Panc1 (cell line): ENCODE results near the gene MTREX. TPM values are rescaled to one million over a fixed set of nuclear protein-coding genes. Genes with fewer than 3 reads are reported as not detected.

ENCODE experiments used
- ATAC-seq: fragments of 200-7000 bp; cut with Tn5 transposase; 2 replicates; pipeline ENCODE4 v1.9.1; 2020; ENCODE audit warnings: mild to moderate bottlenecking, moderate library complexity
- BruUV-seq: library from RNA; stranded (reverse); fragments of 400-500 nt; replicated peaks from 2 replicates; lab custom pipeline; 2021; lab: Mats Ljungman, UMichigan
- CTCF ChIA-PET: fragments of 300-600 bp; sonication (Branson Sonifier 250); formaldehyde crosslinking; loops from one replicate; lab custom pipeline; 2022; ENCODE audit warnings: antibody characterized with exemption; lab: Charles Lee
- POLR2A ChIA-PET: fragments of 300-600 bp; sonication (Branson Sonifier 250); formaldehyde crosslinking; loops from one replicate; lab custom pipeline; 2022; ENCODE audit warnings: antibody characterized with exemption; lab: Charles Lee
- DNase-seq: peaks from one replicate; pipeline ENCODE4 v3.0.0-alpha.2; 2010; ENCODE audit warnings: low read depth, low spot score
- H3K27ac ChIP-seq: 2 replicates; pipeline ENCODE4 v1.5.1; 2011; ENCODE audit warnings: mild to moderate bottlenecking, low read length, inconsistent platforms
- H3K27me3 ChIP-seq: fragments of 200-500 bp; sonication (Bioruptor generic); 2 replicates; pipeline ENCODE4 v1.6.0; 2014; ENCODE audit warnings: low read length, inconsistent platforms; ENCODE audit not compliant: control insufficient read depth, insufficient read depth
- H3K36me3 ChIP-seq: fragments of 200-500 bp; sonication (Bioruptor generic); 2 replicates; pipeline ENCODE4 v1.5.1; 2014; ENCODE audit warnings: inconsistent platforms, mild to moderate bottlenecking, low read length, moderate library complexity; ENCODE audit not compliant: control insufficient read depth, insufficient read depth
- H3K4me1 ChIP-seq: 2 replicates; pipeline ENCODE4 v1.5.1; 2011; ENCODE audit warnings: inconsistent platforms, mild to moderate bottlenecking, low read length, moderate library complexity; ENCODE audit not compliant: control insufficient read depth, insufficient read depth
- H3K4me3 ChIP-seq, 2 experiments: 2 replicates each; pipeline ENCODE4 v1.5.1; 2011 to 2012; ENCODE audit warnings: low read depth in 2 of 2, low read length in 2 of 2, mild to moderate bottlenecking in 2 of 2, inconsistent platforms in 1 of 2, moderate library complexity in 1 of 2
- H3K9me3 ChIP-seq: fragments of 200-500 bp; sonication (Bioruptor generic); 2 replicates; pipeline ENCODE4 v1.5.1; 2014; ENCODE audit warnings: low read depth, mild to moderate bottlenecking, inconsistent platforms, low read length, moderate library complexity; ENCODE audit not compliant: control insufficient read depth, insufficient read depth
- POLR2AphosphoS5 ChIP-seq: IDR thresholded peaks from 2 replicates; pipeline ENCODE4 v1.6.1; 2012; ENCODE audit warnings: mild to moderate bottlenecking, low read depth, low read length, moderate library complexity
- SIN3A ChIP-seq: IDR thresholded peaks from 2 replicates; pipeline ENCODE4 v1.6.1; 2012; ENCODE audit warnings: low read depth, mild to moderate bottlenecking, low read length, moderate library complexity, borderline replicate concordance; ENCODE audit not compliant: insufficient read depth
- TCF7L2 ChIP-seq: IDR thresholded peaks from 2 replicates; pipeline ENCODE4 v1.6.1; 2011; ENCODE audit warnings: mild to moderate bottlenecking, low read depth, low read length, inconsistent platforms
- in situ Hi-C: cut with HindIII; loops from 2 replicates; pipeline ENCODE4 v1.10.0; 2016; ENCODE audit warnings: low sequenced_read_pairs, low pct_unique_long_range_greater_than_20kb
- intact Hi-C: fragments of 100-400 bp; cut with micrococcal nuclease; formaldehyde crosslinking; loops from one replicate; pipeline ENCODE4 v1.10.0; 2022; ENCODE audit not compliant: unreplicated experiment
- total RNA-seq: library from RNA; stranded (reverse); gene quantifications from one replicate; pipeline ENCODE4 v1.2.1, GENCODE V29; 2021; ENCODE audit not compliant: unreplicated experiment
- TF ChIP-seq, protein P1 (sequence below): fragments of 450-650 bp; IDR thresholded peaks from 2 replicates; pipeline ENCODE4 v1.5.1; 2017; ENCODE audit warnings: mild to moderate bottlenecking
- TF ChIP-seq, protein P2 (sequence below), 2 experiments: IDR thresholded peaks; 2 replicates each; pipeline ENCODE4 v1.6.1; 2011 to 2012; ENCODE audit warnings: low read depth in 2 of 2, control low read depth in 1 of 2, low read length in 1 of 2, mild to moderate bottlenecking in 1 of 2, moderate library complexity in 1 of 2; ENCODE audit not compliant: insufficient read depth in 1 of 2

MTREX gene
- total RNA-seq, 1 experiment from 2014 or later: 97.0 TPM

DNA sequence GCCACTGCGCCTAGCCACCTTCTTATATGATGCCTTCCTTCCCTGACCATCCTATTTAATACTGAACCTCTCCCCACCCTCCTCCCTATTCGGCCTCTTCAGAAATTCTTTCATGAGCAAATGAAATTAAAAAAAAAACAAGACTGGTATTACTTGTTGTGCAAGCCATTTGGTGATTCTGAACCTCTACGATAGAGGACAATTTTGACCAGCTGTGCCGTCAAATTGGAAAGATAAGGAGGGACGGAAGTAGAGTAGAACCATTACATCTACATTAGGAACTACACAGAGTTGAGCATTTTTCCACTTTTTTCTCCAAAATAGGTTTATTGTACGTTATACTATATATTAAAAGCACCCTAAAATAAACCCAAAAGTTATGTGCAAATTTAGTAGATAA lies 3.2 kb upstream of the MTREX start:
- intact Hi-C loops: no loop called here

DNA sequence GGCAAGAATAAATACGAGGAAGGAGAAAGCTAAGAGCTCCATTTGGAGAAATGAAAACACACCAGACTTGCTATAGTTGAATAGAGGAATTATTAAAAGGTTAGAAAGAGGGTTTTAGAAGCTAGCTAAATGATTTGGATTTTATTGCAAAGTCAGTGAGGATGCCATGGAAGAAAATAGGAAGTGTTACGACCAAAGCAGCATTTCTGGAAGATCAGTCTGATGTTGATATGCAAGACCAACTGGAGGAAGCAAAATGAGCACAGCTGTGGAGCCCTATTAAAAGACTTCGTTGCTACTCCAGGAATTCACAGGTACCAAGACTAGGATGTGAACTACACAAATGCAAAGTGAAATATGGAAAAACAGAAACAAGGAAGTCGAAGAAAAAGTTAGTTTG lies 2.4 kb upstream of the MTREX start:
- no TSS peak for BruUV-seq
- Histone ChIP-seq H3K27ac (peak overlapping the region; percentile 32; the same call in 1 of the 2 replicates), H3K4me3 (no peak overlapping the region; a peak in 1 of 4 replicates), H3K27me3 (no peaks in the 10 kb centered on the region), H3K4me1 (peaks cover 29% of the 10 kb centered on the region), H3K9me3 (peaks cover 12% of the 10 kb centered on the region; the same call in 1 of the 2 replicates), H3K36me3 (peaks cover 6% of the 10 kb centered on the region)
- no peak for ATAC-seq
- ChIA-PET CTCF (interaction anchor here (0.6 kb wide), 1 partner anchor 817 kb away, joined by 3 read pairs; no protein-coding TSS in a partner anchor), POLR2A (interaction anchor here (0.6 kb wide), 1 partner anchor 407 kb away, joined by 3 read pairs; no protein-coding TSS in a partner anchor)
- in situ Hi-C loops: no loop called here
- DNase-seq: no peak
- TF ChIP-seq, protein P1, sequence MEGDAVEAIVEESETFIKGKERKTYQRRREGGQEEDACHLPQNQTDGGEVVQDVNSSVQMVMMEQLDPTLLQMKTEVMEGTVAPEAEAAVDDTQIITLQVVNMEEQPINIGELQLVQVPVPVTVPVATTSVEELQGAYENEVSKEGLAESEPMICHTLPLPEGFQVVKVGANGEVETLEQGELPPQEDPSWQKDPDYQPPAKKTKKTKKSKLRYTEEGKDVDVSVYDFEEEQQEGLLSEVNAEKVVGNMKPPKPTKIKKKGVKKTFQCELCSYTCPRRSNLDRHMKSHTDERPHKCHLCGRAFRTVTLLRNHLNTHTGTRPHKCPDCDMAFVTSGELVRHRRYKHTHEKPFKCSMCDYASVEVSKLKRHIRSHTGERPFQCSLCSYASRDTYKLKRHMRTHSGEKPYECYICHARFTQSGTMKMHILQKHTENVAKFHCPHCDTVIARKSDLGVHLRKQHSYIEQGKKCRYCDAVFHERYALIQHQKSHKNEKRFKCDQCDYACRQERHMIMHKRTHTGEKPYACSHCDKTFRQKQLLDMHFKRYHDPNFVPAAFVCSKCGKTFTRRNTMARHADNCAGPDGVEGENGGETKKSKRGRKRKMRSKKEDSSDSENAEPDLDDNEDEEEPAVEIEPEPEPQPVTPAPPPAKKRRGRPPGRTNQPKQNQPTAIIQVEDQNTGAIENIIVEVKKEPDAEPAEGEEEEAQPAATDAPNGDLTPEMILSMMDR: no peak
- TF ChIP-seq POLR2AphosphoS5: no peak
- TF ChIP-seq TCF7L2: no peak
- TF ChIP-seq, protein P2, sequence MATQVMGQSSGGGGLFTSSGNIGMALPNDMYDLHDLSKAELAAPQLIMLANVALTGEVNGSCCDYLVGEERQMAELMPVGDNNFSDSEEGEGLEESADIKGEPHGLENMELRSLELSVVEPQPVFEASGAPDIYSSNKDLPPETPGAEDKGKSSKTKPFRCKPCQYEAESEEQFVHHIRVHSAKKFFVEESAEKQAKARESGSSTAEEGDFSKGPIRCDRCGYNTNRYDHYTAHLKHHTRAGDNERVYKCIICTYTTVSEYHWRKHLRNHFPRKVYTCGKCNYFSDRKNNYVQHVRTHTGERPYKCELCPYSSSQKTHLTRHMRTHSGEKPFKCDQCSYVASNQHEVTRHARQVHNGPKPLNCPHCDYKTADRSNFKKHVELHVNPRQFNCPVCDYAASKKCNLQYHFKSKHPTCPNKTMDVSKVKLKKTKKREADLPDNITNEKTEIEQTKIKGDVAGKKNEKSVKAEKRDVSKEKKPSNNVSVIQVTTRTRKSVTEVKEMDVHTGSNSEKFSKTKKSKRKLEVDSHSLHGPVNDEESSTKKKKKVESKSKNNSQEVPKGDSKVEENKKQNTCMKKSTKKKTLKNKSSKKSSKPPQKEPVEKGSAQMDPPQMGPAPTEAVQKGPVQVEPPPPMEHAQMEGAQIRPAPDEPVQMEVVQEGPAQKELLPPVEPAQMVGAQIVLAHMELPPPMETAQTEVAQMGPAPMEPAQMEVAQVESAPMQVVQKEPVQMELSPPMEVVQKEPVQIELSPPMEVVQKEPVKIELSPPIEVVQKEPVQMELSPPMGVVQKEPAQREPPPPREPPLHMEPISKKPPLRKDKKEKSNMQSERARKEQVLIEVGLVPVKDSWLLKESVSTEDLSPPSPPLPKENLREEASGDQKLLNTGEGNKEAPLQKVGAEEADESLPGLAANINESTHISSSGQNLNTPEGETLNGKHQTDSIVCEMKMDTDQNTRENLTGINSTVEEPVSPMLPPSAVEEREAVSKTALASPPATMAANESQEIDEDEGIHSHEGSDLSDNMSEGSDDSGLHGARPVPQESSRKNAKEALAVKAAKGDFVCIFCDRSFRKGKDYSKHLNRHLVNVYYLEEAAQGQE (IDR thresholded peaks at IDR 0.05; ENCODE audit: insufficient read depth in 1 of 2, low read depth in 2 of 2, low read length in 1 of 2): no peak
- no peak for TF ChIP-seq SIN3A
- intact Hi-C loops: no loop called here

More for the DNA sequence above, 3.2 kb upstream of the MTREX start:
- Histone ChIP-seq H3K9me3 (peaks cover 12% of the 10 kb centered on the region; the same call in 1 of the 2 replicates), H3K27me3 (no peaks in the 10 kb centered on the region), H3K4me3 (no peak overlapping the region), H3K36me3 (peaks cover 6% of the 10 kb centered on the region), H3K4me1 (peaks cover 27% of the 10 kb centered on the region), H3K27ac (no peak overlapping the region)
- in situ Hi-C loops: no loop called here
- TF ChIP-seq POLR2AphosphoS5: no peak
- TF ChIP-seq, protein P1: no peak
- no peak for TF ChIP-seq TCF7L2
- TF ChIP-seq SIN3A: no peak
- TF ChIP-seq, protein P2 (IDR thresholded peaks at IDR 0.05; ENCODE audit: insufficient read depth in 1 of 2, low read depth in 2 of 2, low read length in 1 of 2): no peak
- ATAC-seq (no peak), DNase-seq (no peak)
- ChIA-PET POLR2A (no interaction called here), CTCF (interaction anchor here (0.6 kb wide), 1 partner anchor 816 kb away, joined by 3 read pairs; no protein-coding TSS in a partner anchor)
- no TSS peak for BruUV-seq
